HS-27A (cell line): ENCODE results near the gene GPRIN3.

Source experiments
- DNase-seq: peaks from one replicate; pipeline ENCODE4 v3.0.0-alpha.2; 2012; ENCODE audit warnings: low read depth, missing footprints

GPRIN3 gene

DNA sequence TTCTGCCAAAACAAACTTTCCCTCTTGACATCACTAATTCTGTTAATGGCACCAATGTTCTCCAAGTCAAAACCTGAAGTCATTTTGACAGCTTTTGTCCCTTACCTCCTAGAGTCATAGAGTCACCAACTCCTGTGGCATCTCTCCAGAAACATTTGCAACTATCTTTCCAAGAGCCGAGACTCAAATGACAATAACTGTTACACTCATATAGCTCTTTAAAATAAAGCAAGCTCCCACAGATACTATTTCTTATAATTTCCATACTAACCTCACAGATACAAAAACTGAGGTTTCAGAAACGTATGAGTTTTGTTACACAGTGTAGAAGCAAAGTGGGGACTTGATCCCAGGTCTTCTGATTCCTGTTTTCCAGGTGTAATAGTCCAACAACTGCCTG, 18.3 kb downstream of the GPRIN3 start:
- no peak for DNase-seq

GRCh38 chr4:89288430-89288829, 19.2 kb downstream of the GPRIN3 start:
- no peak for DNase-seq

GRCh38 chr4:89287945-89288344, 19.7 kb downstream of the GPRIN3 start:
- DNase-seq, result no peak

DNA sequence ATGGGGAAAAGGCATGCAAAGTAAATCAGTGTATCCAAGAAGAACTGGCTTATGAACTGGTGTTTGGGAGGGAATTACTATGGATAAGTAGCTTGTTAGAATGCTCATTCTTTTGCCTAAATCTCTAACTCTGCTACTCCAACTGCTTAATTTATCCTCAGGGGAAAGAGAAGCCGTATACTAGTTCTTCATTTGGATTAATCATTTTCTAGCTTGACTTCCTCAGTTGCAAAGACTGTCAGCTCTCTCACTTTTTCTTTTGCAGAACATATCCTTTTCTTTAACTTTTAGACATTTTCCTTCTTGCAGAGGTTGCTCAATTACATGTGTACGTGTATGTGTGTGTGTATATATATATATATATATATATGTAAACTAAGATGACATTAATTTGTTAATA, 21.9 kb downstream of the GPRIN3 start:
- no peak for DNase-seq

- DNase-seq, result no peak
Measured at GRCh38 chr4:89284828-89285227, 22.8 kb downstream of the GPRIN3 start.

DNA sequence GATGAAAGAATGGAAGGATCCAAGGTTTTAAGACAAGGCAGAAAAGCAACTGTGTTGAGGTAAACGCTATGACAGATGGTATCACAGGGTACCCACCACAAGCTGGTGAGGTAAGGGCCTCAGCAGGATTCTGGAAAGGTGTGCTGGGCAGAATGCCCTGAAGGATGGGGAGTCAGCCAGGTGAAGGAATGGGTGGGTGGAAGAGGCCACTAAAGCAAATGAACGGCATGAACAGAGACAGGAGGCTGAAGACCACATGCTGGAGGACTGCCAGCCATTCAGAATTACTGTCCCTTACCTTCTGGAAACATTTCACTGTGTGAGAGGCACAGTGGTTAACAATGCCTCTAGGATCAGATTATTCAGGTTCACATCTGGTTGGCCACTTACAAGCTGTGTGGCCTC, 23.6 kb downstream of the GPRIN3 start:
- no peak for DNase-seq

DNA sequence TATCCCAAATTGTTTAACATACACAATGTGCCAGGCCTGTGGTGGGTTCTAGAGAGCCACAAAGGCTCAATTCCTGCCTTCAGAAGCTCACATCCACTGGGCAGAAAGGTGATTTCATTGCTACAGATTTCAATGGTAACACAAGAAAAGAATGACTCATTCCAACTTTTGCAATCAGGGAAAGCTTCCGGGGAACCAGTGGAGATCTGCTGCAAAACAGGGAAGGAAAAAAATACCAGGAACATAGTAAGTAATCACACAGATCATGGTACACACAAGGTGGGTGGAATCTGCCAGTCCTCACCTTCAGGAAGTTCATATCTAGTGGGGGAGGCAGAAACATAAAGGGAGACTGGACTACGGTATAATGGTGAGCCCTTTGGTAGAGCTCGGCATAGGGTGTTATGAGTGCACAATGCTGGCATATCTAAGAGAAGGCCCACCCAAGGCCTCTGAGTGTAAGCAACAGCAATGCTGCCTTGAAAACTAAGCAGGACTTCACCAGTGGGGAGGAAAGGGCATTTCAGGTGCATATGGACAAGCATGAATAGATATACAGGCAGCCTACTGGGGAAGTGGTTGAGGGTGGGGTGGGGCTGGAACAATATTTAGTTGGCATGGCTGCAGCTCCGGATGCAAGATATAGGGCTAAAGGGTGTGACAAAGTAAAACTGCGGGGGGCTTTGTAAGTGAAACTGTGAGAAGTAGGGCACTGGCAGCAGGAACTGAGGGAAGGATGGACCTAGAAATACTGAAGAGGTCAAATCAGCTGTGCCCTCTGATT, 24.2 kb downstream of the GPRIN3 start:
- DNase-seq, result no peak

DNA sequence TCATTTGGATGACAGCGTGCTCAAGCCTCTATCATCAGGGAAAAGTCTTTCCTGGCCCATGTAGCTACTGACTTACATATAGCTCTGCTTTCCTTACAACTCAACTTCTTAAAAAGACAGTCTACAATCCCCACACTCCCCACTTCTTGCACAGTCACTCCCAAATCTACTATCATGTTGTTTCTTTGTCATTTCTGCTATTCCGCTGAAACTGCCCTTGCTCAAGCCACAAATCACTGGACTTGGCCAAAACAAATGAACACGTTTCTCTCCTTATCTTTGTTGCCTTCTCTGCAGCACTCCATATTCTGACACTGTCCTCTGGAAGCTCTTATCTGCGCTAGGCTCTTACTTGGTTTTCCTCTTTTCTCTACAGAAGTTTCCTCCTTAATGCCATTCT, 28.2 kb downstream of the GPRIN3 start:
- no peak for DNase-seq

DNA sequence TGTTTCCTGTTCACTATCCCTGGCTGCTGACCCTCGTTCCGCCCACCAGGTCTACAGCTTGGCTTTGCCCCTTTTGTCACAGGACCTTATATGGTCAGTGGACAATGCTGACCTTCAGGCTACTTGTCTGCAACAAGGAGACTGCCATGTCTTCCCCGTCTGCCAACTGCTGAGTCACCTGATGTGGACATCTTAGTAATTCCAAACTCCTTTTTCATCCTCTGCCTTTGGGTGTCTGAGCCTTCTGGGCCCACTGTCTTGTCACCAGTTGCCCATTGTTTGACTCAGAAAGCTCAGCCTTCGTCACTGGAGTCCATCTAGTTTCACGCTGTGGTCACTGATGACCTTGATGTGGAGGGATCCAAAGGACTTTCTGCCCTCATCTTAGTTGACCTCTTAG, 30.2 kb downstream of the GPRIN3 start:
- no peak for DNase-seq

GRCh38 chr4:89276296-89276695, 31.3 kb downstream of the GPRIN3 start:
- no peak for DNase-seq

- DNase-seq, result no peak
Measured at GRCh38 chr4:89275587-89275986, 32.0 kb downstream of the GPRIN3 start.

DNA sequence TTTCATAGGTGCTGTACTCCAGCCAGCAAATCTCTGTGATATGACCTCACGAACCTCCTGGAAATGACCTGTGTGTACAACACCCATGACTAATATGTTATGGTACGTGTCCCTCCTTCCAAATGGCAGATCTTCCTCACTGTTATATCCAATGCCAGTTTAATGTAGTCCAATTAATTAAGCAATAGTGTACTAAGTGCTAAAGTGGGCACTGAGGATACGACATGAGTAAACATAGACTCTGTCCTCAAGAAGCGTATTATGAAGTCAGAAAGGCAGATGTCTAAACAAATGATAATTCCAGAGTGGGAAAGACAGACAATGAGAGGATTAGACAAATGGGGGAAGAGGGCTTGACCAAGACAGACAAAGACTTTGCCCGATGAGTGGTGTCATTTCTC, 33.9 kb downstream of the GPRIN3 start:
- DNase-seq, result no peak

DNA sequence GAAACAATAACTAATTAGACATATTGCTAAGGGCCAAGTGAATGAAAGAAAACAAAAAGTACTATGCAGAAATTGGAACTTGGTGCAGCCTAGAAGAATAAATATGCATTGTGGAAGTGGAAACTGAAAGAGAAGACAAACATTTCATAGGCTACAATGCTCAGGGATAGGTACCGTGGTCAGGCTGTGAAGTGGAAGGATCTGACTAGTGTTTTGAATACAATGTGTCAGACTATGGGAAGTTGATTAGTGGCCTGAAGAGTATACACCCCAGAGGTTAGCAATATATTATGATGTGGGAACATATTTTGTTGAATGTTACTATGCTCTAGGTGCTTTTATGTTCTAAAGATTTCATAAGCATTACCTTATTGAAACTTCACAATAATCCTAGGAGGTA, 36.8 kb downstream of the GPRIN3 start:
- DNase-seq, result no peak

GRCh38 chr4:89269121-89269666, 38.4 kb downstream of the GPRIN3 start:
- no peak for DNase-seq

DNA sequence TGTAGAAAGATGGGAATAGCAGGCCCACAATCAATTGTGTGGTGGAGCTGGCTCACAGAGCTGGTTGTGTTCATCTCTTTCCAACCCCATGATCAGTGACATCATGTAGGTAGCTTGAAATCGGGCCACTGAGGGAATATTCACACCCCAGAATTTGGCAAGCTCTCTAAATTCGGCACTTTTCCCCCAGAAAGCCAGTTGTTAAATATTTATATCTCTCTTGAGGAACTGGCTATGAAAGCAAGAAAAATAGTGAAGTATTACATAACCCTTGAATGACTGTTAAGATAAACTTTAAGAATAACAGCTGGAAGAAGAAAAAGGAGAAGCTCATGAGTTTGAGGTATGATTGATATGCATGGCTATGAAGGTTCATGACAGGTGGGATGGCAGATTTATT, 38.9 kb downstream of the GPRIN3 start:
- no peak for DNase-seq

DNA sequence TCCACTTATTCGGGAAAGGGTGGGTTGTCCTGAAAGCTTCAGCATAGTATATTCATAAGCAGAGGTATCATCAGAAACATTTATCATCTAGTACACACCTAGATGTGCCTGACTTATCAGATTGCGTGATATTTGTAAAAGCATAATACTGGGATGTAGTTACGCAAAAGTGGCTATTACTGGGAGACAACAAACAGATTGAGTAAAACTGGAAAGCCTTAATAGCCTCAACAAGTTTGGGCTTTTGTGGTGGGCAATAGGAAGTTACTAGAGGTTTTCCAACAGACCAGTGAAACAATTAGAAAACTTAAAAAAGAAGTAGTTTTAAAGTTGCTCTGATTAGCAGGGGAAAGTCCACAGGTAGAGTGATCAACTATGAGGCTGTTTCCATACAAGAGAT, 39.8 kb downstream of the GPRIN3 start:
- DNase-seq, result no peak

DNA sequence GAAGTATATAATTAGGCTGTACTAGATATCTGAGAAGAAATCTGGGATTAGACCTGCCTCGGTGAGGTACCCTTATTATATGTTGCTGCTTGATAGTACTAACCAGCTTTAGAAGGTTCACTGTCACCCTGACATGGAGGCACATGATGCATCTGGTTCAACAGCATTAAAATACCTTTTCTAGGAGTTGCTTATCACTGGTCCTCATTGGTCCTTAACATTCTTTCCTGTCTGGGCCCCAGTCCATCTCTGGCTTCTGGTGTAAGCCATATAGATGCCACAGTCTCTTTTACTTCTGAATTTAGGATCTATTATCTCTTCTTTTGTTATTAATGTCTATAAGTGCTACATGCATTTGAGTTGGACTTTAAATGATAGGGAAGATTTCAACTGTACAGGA, 40.2 kb downstream of the GPRIN3 start:
- no peak for DNase-seq

DNA sequence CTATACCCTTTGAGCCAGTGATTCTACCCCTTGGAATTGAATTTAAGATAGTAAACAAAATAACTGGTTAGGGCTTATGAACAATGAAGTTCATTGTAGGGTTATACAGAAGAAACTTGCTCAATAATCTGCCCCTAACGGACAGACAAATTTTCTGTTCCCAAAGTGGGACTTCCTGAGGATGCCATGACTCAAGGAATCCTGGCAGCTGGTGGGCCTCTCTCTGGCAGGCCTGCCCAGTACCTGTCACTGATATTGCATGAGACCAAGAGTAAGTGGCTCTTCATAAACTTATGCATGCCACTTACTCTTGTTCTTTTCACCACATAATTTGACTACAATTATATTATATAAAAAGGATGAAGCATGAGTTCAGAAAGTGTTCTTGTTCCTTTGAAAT, 41.5 kb downstream of the GPRIN3 start:
- no peak for DNase-seq

DNA sequence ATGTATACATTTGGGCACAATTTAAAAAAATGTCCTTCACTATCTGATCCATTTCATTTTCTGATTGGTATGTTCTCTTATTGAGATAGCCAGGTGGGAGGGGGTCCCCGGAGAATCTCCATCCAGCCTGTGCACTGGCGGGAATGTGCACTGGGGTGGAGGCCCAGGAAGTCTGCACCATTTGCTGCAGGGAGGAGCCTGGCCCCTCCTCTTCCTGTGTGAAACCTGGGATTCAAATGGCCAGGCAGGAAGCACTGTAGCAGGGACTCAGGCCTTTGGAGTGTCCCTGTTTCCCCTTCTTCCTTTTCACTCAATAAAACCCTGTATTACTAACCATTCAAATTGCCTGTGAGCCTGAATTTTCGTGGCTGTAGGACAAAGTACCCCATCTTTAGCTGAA, 44.3 kb downstream of the GPRIN3 start:
- DNase-seq, result no peak

GRCh38 chr4:89259301-89260028, 48.1 kb downstream of the GPRIN3 start:
- no peak for DNase-seq

- no peak for DNase-seq
Measured at GRCh38 chr4:89258506-89258905, 49.1 kb downstream of the GPRIN3 start.

DNA sequence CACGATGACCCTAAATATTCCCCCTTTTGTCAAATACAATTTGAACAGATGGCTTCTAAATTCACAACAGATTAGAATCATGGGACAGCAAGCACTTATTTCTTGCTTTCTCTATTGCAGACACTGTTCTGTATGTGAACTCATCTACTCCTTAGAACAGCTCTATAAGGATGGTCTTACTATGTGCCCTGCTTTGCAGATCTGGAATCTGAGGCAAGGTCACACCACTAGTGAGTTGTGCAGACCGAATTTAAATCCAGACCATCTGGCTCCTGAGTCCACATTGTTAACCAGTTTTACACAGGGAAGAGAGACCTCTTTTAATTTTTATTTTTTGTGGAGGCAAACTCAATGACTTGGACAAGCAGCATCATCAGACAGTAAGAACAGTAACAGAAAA, 50.2 kb downstream of the GPRIN3 start:
- DNase-seq, result no peak

DNA sequence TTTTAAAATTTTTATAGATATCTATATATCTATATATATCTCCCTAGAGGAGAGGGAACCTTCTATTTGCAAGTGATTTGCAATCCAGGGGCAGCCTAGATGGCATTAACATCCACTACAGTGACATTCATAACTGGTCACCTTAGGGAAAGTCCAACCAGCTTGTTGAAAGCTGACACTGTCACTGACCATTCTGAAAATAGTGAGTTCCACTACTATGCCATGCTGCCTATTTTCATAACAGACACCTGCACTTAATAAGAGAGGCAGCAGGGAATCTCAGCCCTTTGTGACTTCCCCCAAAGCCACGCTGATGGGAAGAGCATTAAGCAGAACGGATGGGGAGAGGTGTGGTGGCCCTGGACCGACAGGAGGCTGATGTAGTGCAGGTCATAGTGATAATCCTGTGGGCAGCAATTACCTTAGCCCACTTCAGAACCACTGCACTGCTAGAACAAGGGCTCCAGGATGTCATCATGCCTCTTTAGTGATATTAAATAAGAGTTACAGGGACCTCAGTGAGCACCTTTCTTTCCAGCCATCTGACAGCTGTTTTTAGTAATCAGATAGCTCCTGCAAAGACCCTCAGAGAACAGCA, 51.3 kb downstream of the GPRIN3 start:
- DNase-seq, result no peak
